H9 (cell line): ENCODE results near the gene LYST. TPM values are rescaled to one million over a fixed set of nuclear protein-coding genes. Genes with fewer than 3 reads are reported as not detected.

Experiments
- DNase-seq: peaks from one replicate; pipeline ENCODE4 v3.0.0-alpha.2; 2017
- H2AFZ ChIP-seq: one replicate; pipeline ENCODE4 v1.6.1; 2013; ENCODE audit warnings: mild to moderate bottlenecking, low read length, control low read depth, moderate library complexity
- H2AK5ac ChIP-seq: 2 replicates; pipeline ENCODE4 v1.6.1; 2013; ENCODE audit warnings: low read length, control low read depth, mixed read lengths; ENCODE audit not compliant: insufficient read length
- H2BK120ac ChIP-seq: one replicate; pipeline ENCODE4 v1.6.1; 2013; ENCODE audit warnings: low read depth, mild to moderate bottlenecking, low read length, control low read depth, inconsistent platforms; ENCODE audit not compliant: poor library complexity, severe bottlenecking
- H2BK12ac ChIP-seq: 2 replicates; pipeline ENCODE4 v1.6.1; 2013; ENCODE audit warnings: low read length, control low read depth, mixed read lengths, low read depth; ENCODE audit not compliant: insufficient read length
- H2BK15ac ChIP-seq: 2 replicates; pipeline ENCODE4 v1.6.1; 2013; ENCODE audit warnings: low read depth, low read length, control low read depth
- H2BK20ac ChIP-seq: one replicate; pipeline ENCODE4 v1.6.1; 2013; ENCODE audit warnings: low read depth, mild to moderate bottlenecking, low read length, control low read depth, inconsistent platforms; ENCODE audit not compliant: poor library complexity, severe bottlenecking
- H2BK5ac ChIP-seq: 2 replicates; pipeline ENCODE4 v1.6.1; 2013; ENCODE audit warnings: low read length, control low read depth, mixed read lengths; ENCODE audit not compliant: insufficient read length
- H3K14ac ChIP-seq: 2 replicates; pipeline ENCODE4 v1.6.1; 2013; ENCODE audit warnings: low read length, control low read depth; ENCODE audit not compliant: insufficient read depth
- H3K18ac ChIP-seq: 2 replicates; pipeline ENCODE4 v1.6.1; 2013; ENCODE audit warnings: low read depth, mild to moderate bottlenecking, mixed read lengths, low read length, control low read depth; ENCODE audit not compliant: insufficient read length
- H3K23ac ChIP-seq: 2 replicates; pipeline ENCODE4 v1.6.1; 2013; ENCODE audit warnings: low read length, control low read depth, mixed read lengths, low read depth; ENCODE audit not compliant: insufficient read length
- H3K23me2 ChIP-seq: 2 replicates; pipeline ENCODE4 v1.6.1; 2013; ENCODE audit warnings: low read depth, mild to moderate bottlenecking, mixed read lengths, low read length, control low read depth; ENCODE audit not compliant: insufficient read length, poor library complexity, severe bottlenecking
- H3K27ac ChIP-seq: 2 replicates; pipeline ENCODE4 v1.5.1; 2013; ENCODE audit warnings: low read length, control low read depth, mixed read lengths, low read depth; ENCODE audit not compliant: insufficient read length
- H3K27me3 ChIP-seq: 2 replicates; pipeline ENCODE4 v1.6.1; 2013; ENCODE audit warnings: low read length, control low read depth, inconsistent platforms; ENCODE audit not compliant: insufficient read depth
- H3K4ac ChIP-seq: 2 replicates; pipeline ENCODE4 v1.6.1; 2013; ENCODE audit warnings: low read depth, mild to moderate bottlenecking, control low read depth, inconsistent platforms, low read length, moderate library complexity
- H3K4me1 ChIP-seq: 2 replicates; pipeline ENCODE4 v1.6.1; 2013; ENCODE audit warnings: low read length, control low read depth, inconsistent platforms; ENCODE audit not compliant: insufficient read depth
- H3K4me2 ChIP-seq: 2 replicates; pipeline ENCODE4 v1.6.1; 2013; ENCODE audit warnings: low read length, control low read depth, mixed read lengths; ENCODE audit not compliant: insufficient read length, insufficient read depth
- H3K56ac ChIP-seq: 2 replicates; pipeline ENCODE4 v1.6.1; 2013; ENCODE audit warnings: low read depth, mild to moderate bottlenecking, mixed read lengths, low read length, control low read depth; ENCODE audit not compliant: insufficient read length
- H3K79me1 ChIP-seq: 2 replicates; pipeline ENCODE4 v1.6.1; 2013; ENCODE audit warnings: low read depth, mild to moderate bottlenecking, moderate library complexity, low read length, control low read depth, inconsistent platforms; ENCODE audit not compliant: insufficient read depth, poor library complexity, severe bottlenecking
- H3K79me2 ChIP-seq: 2 replicates; pipeline ENCODE4 v1.6.1; 2013; ENCODE audit warnings: low read length, control low read depth, inconsistent platforms; ENCODE audit not compliant: insufficient read depth
- H3K9ac ChIP-seq: 2 replicates; pipeline ENCODE4 v1.6.1; 2013; ENCODE audit warnings: low read length, control low read depth, mixed read lengths; ENCODE audit not compliant: insufficient read length; ENCODE audit errors: extremely low read depth
- H3K9me3 ChIP-seq: one replicate; pipeline ENCODE4 v1.6.1; 2013; ENCODE audit warnings: low read depth, low read length, inconsistent platforms; ENCODE audit not compliant: control insufficient read depth
- H3T11ph ChIP-seq: one replicate; pipeline ENCODE4 v1.6.1; 2013; ENCODE audit warnings: mild to moderate bottlenecking, low read length, control low read depth, inconsistent platforms
- H4K20me1 ChIP-seq: one replicate; pipeline ENCODE4 v1.6.1; 2013; ENCODE audit not compliant: control insufficient read depth, insufficient read length, insufficient read depth
- H4K5ac ChIP-seq: 2 replicates; pipeline ENCODE4 v1.6.1; 2013; ENCODE audit warnings: low read depth, mild to moderate bottlenecking, mixed read lengths, low read length, control low read depth; ENCODE audit not compliant: insufficient read length
- H4K8ac ChIP-seq: replicated peaks from 2 replicates; pipeline ENCODE4 v1.6.1; 2013; ENCODE audit warnings: low read length, control low read depth, mixed read lengths, low read depth; ENCODE audit not compliant: insufficient read length
- H4K91ac ChIP-seq: 2 replicates; pipeline ENCODE4 v1.6.1; 2013; ENCODE audit warnings: low read depth, mild to moderate bottlenecking, moderate library complexity, mixed read lengths, low read length, control low read depth; ENCODE audit not compliant: insufficient read length
- H3K27ac Mint-ChIP-seq, 3 experiments: 2 replicates in 2 of 3; 3 replicates in 1 of 3; pipeline ENCODE4 v1.8.0; 2020 to 2021; ENCODE audit warnings: mixed read lengths in 3 of 3, mild to moderate bottlenecking in 1 of 3, moderate library complexity in 1 of 3
- H3K27me3 Mint-ChIP-seq: 2 replicates; pipeline ENCODE4 v1.8.0; 2021; ENCODE audit warnings: low read depth, mild to moderate bottlenecking, moderate library complexity, mixed read lengths
- H3K36me3 Mint-ChIP-seq, 3 experiments: 2 replicates in 2 of 3; 3 replicates in 1 of 3; pipeline ENCODE4 v1.8.0; 2020 to 2021; ENCODE audit warnings: low read depth in 3 of 3, mixed read lengths in 3 of 3; ENCODE audit not compliant: insufficient read depth in 1 of 3
- H3K4me1 Mint-ChIP-seq, 2 experiments: 2 replicates each; pipeline ENCODE4 v1.8.0; 2020; ENCODE audit warnings: mixed read lengths in 2 of 2
- H3K4me3 Mint-ChIP-seq, 2 experiments: 2 replicates in 1 of 2; 3 replicates in 1 of 2; pipeline ENCODE4 v1.8.0; 2020 to 2021; ENCODE audit warnings: mild to moderate bottlenecking in 2 of 2, mixed read lengths in 2 of 2, moderate library complexity in 1 of 2
- H3K9me3 Mint-ChIP-seq, 2 experiments: 2 replicates in 1 of 2; 3 replicates in 1 of 2; pipeline ENCODE4 v1.8.0; 2020; ENCODE audit warnings: mild to moderate bottlenecking in 2 of 2, mixed read lengths in 2 of 2, moderate library complexity in 1 of 2
- CTCF ChIP-seq: fragments of 200-600 bp; sonication (generic); conservative IDR thresholded peaks from 3 replicates; pipeline ENCODE4 v1.8.0; 2021; ENCODE audit warnings: antibody characterized with exemption, mild to moderate bottlenecking
- WGBS: extraction: QIAGEN DNeasy Blood & Tissue Kit; methylation state at CpG from one replicate; pipeline ENCODE4 v1.1.7; 2013; ENCODE audit warnings: missing lambda C conversion rate, low lambda C conversion rate, mixed read lengths; ENCODE audit not compliant: insufficient read length; ENCODE audit errors: extremely low coverage; 5-methylcytosine and 5-hydroxymethylcytosine counted together
- total RNA-seq: library from RNA; stranded (reverse); gene quantifications from 2 replicates; pipeline ENCODE4 v1.2.1, GENCODE V29; 2021

LYST gene
- total RNA-seq, 1 experiment from 2014 or later = 0.13 TPM

- Mint-ChIP-seq H3K27ac (no peak overlapping the region), H3K4me1 (peaks cover 0 to 14% of the 10 kb centered on the region in 2 experiments), H3K9me3 (no peaks in the 10 kb centered on the region; a peak in 1 of 5 replicates), H3K36me3 (peaks cover 0 to 6% (median 0%) of the 10 kb centered on the region in 3 experiments; a peak in 1 of 7 replicates), H3K27me3 (no peaks in the 10 kb centered on the region; the same call in none of the 2 replicates), H3K4me3 (no peak overlapping the region)
- Histone ChIP-seq H3K27me3 (no peaks in the 10 kb centered on the region), H3K4me2 (no peak overlapping the region), H3K56ac (no peak overlapping the region), H4K20me1 (no peaks in the 10 kb centered on the region), H4K91ac (no peak overlapping the region), H2BK120ac (no peak overlapping the region), H3K9me3 (no peaks in the 10 kb centered on the region), H2BK12ac (no peak overlapping the region), H3K27ac (no peak overlapping the region), H3T11ph (no peak overlapping the region), H2BK5ac (no peak overlapping the region), H3K23me2 (no peaks in the 10 kb centered on the region), H3K14ac (no peak overlapping the region), H2BK20ac (no peak overlapping the region), H4K5ac (no peak overlapping the region), H3K9ac (no peak overlapping the region), H4K8ac (no peak overlapping the region), H3K23ac (no peak overlapping the region), H2AK5ac (no peak overlapping the region), H3K4me1 (no peaks in the 10 kb centered on the region), H3K4ac (no peak overlapping the region), H2AFZ (no peak overlapping the region), H3K79me1 (no peaks in the 10 kb centered on the region), H2BK15ac (no peak overlapping the region), H3K79me2 (no peaks in the 10 kb centered on the region), H3K18ac (no peak overlapping the region)
- no CpG with 5 or more reads among the region's 1 CpG for WGBS
- no peak for TF ChIP-seq CTCF
- no peak for DNase-seq
These were observed 24.7 kb downstream of the LYST start for GRCh38 chr1:235841938-235842545.
